DMS53 treated with DMSO at 0.1 percent for 48 hours (cell line): ENCODE measurements around the gene HSPBP1.

ENCODE experiments used
- DNase-seq: peaks from one replicate; lab custom pipeline; 2025; ENCODE audit not compliant: unreplicated experiment; lab: John Stamatoyannopoulos, UW

Gene HSPBP1

DNA sequence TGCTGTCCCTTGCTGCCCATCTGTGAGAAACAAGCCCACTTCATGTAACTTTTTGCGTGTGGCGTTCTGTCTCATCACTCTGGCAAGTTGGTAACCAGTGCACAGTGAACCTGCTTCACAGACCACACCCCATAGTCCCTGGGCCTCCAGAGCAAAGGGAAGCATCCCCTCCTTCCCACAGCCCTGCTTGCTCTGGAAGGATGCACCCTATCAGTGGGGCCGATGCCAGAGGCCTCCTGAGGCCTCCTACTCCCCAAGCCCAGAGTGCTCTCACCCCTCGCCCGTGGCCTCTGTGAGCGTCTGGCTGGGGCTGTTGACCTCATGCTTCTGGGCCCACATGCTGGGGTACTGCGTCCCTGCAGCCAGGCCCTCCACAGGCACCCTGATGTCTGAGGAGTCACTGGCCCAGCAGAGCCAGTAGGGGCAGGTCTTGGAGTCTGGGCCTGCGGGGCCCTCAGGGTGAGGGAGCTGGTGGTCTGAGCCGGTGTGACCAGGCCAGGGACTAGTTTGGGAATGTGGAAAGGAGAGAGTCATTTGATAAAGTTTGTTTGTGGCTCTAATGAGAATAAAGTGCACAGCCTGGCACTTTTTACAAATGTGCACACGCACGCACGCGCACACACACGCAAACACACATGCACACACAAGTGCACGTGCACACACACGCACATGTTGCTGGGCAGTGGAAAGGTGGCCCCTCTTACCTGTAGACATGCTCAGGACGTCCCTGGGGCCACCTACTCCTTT is 56.4 kb downstream of the HSPBP1 start:
- DNase-seq = no peak

DNA sequence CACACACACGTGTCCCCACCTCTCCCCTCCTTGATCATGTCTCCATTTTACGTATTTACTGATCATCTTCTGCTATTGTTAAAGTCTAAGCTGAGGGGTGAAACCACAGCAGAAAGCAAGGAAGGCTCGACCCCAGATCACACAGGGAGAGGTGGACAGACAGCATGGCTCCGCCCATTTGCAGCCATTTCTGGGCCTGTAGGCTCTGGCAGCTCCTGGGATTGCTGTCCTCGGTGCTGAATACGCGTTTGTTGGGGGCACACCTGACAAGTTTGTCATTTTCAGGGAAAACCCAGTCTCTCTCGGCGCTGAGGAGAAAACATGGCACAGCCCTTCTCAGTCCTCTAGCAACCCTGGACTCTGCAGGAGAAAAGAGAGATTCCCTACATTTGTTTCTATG is 59.4 kb downstream of the HSPBP1 start:
- no peak for DNase-seq

GRCh38 chr19:55216461-55217198 is 63.3 kb downstream of the HSPBP1 start:
- DNase-seq = peak; percentile 97

- no peak for DNase-seq
Observed at GRCh38 chr19:55213547-55213946, 66.4 kb downstream of the HSPBP1 start.

GRCh38 chr19:55212447-55212846 is 67.5 kb downstream of the HSPBP1 start:
- DNase-seq = no peak
